Stimulated activated CD4-positive, alpha-beta T cell treated with anti-CD3 and anti-CD28 coated beads, Interleukin-12 subunit alpha, Interleukin-12 subunit beta, amount 100 ng/mL, for 24 hours (primary cell): ENCODE results near the gene EIF4G3.
A peak's percentile ranks its signal among the peaks of the same experiment; 100 is the strongest.
"Not testable (repeated sequence)": the region's sequence is repeated elsewhere in the genome, so short reads cannot be mapped to it uniquely, and the experiment has no call there.

ENCODE experiments used
- DNase-seq, 2 experiments: peaks; one replicate each; pipeline ENCODE4 v3.0.0-alpha.2; 2020; ENCODE audit warnings: low read depth in 2 of 2

The EIF4G3 gene

DNA sequence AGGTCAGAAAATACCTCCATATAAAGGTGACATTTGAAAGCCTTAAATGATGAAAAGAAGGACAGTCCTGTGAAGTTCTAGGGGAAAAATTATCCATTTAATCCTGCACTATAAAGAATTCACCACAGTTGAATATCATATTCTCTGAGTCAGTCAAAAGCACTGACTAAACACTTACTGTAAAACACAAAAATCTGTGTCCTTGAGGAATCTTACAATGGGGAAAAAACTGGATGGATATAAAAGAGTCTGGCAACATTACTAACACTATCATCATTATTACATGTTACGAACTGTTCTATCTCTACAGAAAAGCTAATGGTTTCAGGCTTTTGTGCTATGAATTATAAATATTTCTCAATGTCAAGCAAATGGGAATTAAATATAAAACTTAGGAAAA, 347.2 kb downstream of the EIF4G3 start:
- no peak for DNase-seq

DNA sequence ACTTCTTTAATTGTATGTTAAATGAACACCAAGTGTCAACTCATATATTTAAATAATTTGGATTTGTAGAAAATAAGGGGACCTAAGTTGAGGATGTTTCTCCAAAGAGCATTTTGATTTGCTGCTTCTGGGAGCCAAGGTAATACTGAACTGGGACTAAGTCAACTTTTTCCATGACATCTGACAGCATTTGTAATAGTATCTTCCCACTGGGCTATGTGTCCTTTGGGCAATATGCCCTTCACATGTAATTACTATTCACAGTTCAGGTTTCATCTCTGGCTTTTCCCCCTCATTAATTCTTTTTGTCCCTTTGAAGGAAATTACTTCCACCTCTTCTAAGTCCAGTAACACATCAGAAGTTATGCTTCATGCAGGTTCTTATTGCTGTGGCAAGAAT, 352.9 kb downstream of the EIF4G3 start:
- no peak for DNase-seq

DNA sequence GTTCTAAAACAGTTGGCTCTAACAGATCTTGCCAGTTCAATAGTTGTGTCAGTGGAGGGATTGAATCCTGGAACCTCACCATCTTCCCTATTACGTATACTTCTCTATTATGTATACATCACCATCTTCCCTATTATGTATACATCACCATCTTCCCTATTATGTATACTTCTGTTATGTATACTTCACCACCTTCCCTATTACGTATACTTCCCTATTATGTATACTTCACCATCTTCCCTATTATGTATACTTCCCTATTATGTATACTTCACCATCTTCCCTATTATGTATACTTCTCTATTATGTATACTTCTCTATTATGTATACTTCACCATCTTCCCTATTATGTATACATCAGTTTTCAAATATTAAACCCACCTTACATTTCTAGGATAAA, 355.2 kb downstream of the EIF4G3 start:
- DNase-seq = no peak

- DNase-seq = no peak
Observed at GRCh38 chr1:20819818-20820217, 356.9 kb downstream of the EIF4G3 start.

GRCh38 chr1:20814534-20814871, 362.2 kb downstream of the EIF4G3 start:
- no peak for DNase-seq

DNA sequence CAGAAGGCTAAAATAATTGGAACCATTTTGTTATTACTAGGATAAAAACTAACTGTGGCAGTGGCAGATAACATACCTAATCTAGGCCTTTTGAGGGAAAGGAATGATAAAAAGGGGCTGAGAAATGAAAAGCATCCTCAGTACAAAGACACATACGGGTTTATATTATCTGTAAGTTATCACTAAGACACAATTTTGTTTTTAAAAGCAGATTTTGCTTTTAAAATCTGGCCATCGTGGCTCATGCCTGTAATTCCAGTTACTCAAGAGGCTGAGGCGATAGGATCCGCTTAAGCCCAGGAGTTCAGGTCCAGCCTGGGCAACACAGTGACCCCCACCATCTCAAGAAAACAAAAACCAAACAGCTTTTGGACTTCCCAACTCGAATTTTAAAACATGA, 364.8 kb downstream of the EIF4G3 start:
- no peak for DNase-seq

DNA sequence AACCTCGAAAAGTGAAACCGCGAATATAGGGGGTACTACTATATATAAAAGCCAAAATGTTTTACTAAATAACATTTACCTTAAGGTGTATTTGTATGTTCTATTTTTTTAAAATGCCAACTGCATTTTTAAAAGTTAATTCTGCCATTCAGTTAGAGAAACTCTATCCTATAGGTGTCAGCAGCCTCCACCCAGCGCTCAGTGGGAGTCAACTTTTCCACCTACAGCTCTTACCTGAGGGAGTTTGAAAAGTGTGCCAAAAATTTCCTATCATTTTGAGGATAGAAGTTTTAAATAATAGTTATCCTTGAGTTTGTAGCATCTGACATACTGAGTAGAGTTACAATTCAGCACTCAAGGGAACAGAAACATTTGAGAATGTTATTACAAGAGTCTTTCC, 383.5 kb downstream of the EIF4G3 start:
- DNase-seq = no peak

- DNase-seq = no peak
Observed at GRCh38 chr1:20792196-20792595, 384.5 kb downstream of the EIF4G3 start.

GRCh38 chr1:20790785-20791184, 385.9 kb downstream of the EIF4G3 start:
- DNase-seq = no peak

- DNase-seq = not testable (repeated sequence)
Observed at GRCh38 chr1:20789598-20789997, 387.1 kb downstream of the EIF4G3 start.

- no peak for DNase-seq
Observed at GRCh38 chr1:20787840-20788795, 388.6 kb downstream of the EIF4G3 start.

DNA sequence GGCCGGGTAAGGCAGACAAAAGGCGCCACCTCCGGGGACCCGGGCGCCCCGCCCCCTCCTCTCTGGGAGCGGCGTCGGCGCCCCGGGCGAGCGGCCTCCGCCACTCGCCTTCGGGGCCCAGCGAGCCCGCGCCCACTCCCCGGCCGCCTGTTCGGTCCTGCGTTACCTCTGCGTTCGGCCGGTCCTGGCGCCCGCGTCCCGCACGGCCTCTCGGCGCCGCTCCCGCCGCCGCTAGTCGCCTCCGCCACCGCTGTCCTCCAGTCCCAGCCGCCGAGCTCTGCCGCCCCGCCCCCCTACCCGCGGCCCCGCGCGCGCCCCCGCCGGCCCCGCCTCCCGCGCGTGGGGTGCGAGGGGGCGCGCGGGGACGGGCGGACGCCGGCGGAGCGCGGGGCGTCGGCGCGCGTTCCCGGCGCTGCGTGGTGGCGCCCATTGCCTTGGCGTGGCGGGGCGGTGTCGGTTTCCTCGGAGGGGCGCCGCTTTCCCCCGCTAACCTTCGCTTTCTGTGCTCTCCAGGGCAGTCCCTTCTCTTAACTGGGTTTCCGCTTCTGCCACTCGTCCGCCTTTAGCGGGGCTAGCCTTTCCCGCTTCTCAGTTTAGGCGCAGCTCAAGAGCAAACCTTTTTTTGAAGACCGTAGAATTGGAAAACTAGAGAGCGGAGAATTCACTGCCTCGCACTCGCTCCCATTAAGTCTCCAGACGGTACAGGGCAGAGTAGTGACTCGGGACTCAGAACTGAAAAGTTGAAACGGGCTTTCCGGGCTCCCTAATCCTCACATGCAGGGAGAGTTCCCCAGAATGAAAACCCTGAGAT, 389.5 kb downstream of the EIF4G3 start, which contains the start of gene HP1BP3:
Gene HP1BP3, minus strand, starts transcription at position 279 of the 811 bp plus-strand sequence. CDS start 6,867 bp downstream, outside the sequence.
- peak; percentile 66 to 67 for DNase-seq

DNA sequence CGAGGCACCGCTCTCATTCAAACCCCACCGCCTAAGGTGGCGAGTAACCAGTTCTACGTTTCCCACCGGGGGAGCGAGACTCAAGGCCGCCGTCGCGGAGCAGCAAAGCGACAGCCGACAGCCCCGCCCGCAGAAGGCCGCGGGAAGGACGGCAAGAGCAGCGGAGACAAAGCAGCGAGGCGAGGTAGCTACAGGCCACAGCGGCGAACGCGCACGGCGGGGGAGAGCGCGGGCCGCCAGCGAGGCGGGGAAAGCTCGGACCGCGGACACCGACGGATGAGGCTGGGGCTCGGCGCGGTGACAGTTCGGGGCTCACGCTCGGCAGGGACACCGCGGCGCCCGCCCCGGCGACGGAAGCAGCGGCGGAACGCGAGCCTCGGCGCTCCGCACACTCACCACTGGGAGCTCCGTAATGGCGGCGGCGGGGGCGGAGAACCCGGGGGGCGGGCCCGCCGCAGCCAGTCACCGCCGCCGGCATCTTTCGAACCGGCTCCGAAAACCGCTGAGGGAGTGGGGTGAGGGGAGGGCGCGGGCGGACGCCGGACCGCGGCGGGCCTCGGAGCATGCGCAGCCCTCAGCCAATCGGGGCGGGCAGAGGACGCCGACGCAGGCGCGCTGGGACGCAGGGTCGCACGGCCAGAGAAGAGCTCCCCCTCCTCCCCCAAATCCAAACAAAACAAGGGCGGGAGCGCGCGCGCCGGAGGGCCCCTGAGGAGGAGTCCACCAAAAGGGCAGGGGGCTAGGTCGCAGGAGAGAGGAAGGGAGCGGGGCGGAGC, 390.3 kb downstream of the EIF4G3 start:
- peak; percentile 91 to 92 for DNase-seq

DNA sequence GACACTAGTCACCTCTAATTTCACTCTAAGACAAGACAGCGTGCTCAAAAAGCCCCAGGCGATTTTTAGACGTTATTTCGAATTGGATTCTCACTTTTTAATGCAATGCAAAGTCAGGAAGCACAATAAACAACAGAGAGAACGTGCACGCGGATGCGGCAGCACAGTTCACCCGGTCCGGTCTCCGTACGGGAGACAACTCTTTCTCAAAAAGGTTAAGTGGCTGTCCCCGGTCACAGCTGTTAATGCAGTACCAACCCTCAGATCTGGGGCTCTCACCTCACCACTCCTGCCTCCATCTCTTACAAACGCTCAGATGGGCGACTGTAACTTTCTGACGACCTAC, 390.8 kb downstream of the EIF4G3 start:
- DNase-seq = no peak

DNA sequence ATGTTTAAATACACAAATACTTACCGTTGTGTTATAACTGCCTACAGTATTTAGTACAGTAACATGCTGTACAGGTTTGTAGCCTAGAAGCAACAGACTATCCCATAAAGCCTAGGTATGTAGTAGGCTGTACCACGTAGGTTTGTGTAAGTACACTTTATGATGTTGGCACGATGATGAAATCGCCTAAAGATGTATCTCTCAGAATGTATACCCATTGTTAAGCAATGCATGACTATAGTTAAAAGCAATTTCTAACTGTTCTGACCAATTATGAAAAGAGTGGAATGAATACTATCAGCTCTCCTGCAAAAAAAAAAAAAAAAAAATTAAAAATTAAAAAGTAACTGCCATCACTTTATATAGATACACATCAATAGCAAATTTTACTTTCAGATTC, 401.0 kb downstream of the EIF4G3 start:
- DNase-seq = no peak

DNA sequence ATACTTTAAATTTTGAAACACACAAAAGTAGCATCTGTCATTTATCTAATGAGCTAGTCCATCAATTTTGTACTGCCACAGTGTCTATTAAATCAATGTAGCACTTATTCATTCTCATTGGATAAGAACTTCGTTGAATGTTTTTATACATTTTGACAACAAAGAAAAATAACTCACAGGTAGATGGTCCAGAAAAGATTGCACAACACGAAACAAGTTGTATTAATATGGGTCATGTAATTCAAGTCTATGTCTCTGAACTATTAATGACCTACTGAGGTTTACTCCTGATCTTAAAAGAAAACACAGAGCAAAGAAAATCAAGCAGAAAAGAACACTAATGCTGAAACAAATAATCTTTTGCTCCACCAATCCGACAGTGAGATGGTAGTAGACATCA, 404.9 kb downstream of the EIF4G3 start:
- no peak for DNase-seq

DNA sequence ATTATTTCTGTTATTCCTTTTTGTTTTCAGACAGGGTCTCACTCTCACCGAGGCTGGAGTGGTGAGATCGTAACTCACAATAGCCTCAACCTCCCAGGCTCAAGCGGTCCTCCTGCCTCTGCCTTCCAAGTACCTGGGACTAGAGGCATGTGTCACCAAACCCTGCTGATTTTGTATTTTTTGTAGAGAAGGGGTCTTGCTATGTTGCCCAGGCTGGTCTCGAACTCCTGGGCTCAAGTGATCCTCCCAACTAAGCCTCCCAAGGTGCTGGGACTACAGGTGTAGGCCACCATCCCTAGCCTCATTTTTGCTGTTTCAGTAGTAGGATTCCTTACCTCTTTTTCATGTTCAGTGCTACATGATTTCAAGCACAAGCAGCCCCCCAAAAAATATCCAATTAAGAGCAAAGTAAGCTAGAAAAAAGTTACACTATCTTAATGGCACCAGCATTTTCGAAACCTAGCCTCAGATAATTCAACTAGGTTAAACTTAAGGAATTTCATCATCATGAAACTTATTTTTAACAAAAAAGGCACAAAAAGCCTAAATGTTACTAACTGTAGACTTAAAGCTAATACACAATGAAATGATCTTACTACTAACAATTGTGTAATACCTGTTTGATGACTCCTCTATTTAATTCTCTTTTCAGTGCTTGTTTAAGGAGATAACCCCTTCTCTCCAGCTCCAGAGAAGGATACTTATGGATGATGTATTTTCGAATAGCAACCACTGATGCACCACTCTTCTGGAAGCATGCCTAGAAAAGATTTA, 406.2 kb downstream of the EIF4G3 start:
- DNase-seq = no peak

DNA sequence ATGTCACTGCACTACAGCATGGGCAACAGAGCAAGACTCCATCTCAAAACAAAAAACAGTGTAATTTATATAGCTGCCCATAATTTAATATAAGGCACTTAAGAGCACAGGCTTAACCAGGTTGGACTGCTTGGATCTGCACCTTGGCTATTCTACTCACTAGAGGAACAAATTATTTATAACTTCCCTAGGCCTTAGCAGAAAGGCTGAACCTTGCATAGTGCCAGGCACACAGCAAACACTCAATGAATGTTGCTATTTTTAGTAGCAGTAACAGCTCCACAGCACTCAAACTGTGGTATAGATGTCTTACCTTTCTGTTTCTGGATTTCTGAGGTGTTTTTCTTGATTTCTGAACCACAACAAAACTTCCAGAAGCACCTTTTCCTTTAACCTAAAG, 409.4 kb downstream of the EIF4G3 start:
- no peak for DNase-seq

DNA sequence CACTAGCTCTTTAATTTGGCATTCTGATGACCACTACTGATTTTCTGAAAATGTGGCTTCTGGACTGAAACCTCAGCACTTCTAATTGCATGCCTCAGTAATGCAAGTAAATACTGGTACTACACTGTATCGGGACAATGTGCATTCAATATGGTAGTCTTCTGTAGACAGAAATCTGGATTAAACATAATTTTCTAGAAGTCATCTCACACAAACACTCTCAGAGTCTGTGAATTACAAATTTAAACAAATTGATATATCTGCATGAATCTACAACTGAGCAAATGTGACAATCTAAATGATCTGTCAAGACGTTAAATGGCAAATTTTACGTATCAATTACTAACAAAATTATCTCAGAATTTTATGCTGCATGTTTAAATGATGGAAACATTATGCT, 413.3 kb downstream of the EIF4G3 start:
- no peak for DNase-seq

- DNase-seq = no peak
Observed at GRCh38 chr1:20760322-20760721, 416.4 kb downstream of the EIF4G3 start.
